B cell (primary cell): ENCODE results near the gene TBATA.

Source experiments
- CTCF ChIP-seq: fragments of 200-600 bp; IDR thresholded peaks from one replicate; pipeline ENCODE4 v1.8.0; 2022; ENCODE audit warnings: antibody characterized with exemption, mild to moderate bottlenecking
- EZH2 ChIP-seq: IDR thresholded peaks from 2 replicates; pipeline ENCODE4 v1.6.1; 2012; ENCODE audit warnings: borderline replicate concordance, low read depth, mild to moderate bottlenecking, moderate library complexity, low read length; ENCODE audit not compliant: insufficient read depth, poor library complexity, severe bottlenecking

GRCh38 chr10:70810967-70811366, 25.8 kb upstream of the TBATA start:
- TF ChIP-seq CTCF, result no peak
- TF ChIP-seq EZH2, result no peak
